Posterior vena cava (tissue), 2 donors: ENCODE results near the gene ANKS1A. TPM values are rescaled to one million over a fixed set of nuclear protein-coding genes. Genes with fewer than 3 reads are reported as not detected.
"Not testable (repeated sequence)": the region's sequence is repeated elsewhere in the genome, so short reads cannot be mapped to it uniquely, and the experiment has no call there.

ENCODE experiments used
- DNase-seq: peaks from one replicate; pipeline ENCODE4 v3.0.0-alpha.2; 2020; ENCODE audit warnings: low spot score
- intact Hi-C, 2 donors: fragments of 100-400 bp; cut with DNase I; formaldehyde crosslinking; loops; one replicate each; pipeline versions ENCODE4 v1.14.1 to v1.14.2; 2022 to 2023
- total RNA-seq, 2 donors: library from RNA; stranded (reverse); fragmentation: NEBNext Ultra II Directional; extraction: Animal tissue kit (Norgen Biotek cat#: 25700); gene quantifications; one replicate each; pipeline ENCODE4 v1.2.1, GENCODE V29; 2021
- donor health status: DM: yes; HTN: yes; CAD: no.
- donor health status: DM: yes; HTN: yes; CAD: no.

Gene ANKS1A
- total RNA-seq, 2 donors from 2014 or later = 38.8 to 42.2 TPM

DNA sequence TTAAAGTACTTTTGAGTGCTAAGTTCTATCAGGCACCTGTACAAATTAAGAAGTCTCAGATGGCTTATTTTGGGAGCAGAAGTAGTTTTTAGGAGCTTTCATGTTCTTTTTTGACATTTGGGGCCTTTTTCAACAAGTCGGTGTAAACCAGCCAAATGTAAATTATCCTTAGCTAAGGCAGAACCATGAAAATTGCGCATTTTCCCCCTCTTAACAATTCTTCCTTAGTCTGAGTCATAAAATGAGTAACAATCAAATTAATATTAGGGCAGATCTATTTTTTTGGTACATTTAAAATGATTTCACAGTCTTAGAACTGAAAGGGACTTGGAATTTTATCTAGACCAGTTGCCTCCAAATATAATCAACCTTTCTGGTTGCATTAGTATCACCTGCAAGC, 87.2 kb downstream of the ANKS1A start:
- DNase-seq = no peak

DNA sequence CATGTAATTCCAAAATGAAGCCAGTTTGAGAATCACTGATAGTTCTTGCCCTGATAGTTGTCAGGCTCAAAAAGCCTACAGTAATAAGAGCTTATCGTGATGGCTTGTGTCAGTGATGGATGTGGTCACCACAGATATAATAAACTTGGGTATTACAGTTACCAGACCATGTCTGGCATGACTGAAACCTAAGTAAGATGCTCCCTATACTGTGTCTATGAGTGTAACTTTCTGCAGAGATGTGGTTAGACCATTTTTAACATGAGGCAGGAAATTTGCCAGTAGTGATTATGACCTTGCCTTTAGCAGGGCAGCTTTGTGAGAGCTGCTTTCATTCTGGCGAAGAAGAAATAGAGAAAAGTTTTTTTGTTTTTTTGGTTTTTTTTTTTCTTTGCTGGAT, 90.2 kb downstream of the ANKS1A start:
- DNase-seq = no peak
- intact Hi-C loops = no loop called here

More for the DNA sequence above, 87.2 kb downstream of the ANKS1A start:
- intact Hi-C loops = loop anchor here in 1 of 2 donors (1.0 kb wide), 1 partner anchor 8 kb away; no protein-coding TSS in a partner anchor

DNA sequence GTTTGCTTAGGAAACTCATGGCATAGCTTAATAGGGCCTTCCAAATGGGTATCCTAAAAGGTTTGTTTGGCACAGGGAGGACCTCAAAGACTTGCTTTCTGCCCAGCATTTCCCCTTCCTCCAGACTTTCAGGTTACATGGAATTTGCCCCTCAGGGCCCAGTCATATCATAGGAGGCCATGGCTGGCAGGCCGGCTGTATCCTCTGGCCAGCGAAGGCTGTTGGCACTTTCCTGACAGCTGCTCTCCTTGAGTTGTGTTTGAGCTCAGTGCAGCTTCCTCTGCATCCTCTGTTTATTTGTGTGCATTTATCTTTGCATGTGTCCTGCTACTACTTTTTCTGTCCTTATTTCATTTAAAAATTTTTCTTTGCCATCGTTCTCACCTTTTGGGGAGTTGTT, 90.9 kb downstream of the ANKS1A start:
- intact Hi-C loops = loop anchor here in 1 of 2 donors (10.0 kb wide), 1 partner anchor 255 kb away; no protein-coding TSS in a partner anchor
- DNase-seq = no peak

DNA sequence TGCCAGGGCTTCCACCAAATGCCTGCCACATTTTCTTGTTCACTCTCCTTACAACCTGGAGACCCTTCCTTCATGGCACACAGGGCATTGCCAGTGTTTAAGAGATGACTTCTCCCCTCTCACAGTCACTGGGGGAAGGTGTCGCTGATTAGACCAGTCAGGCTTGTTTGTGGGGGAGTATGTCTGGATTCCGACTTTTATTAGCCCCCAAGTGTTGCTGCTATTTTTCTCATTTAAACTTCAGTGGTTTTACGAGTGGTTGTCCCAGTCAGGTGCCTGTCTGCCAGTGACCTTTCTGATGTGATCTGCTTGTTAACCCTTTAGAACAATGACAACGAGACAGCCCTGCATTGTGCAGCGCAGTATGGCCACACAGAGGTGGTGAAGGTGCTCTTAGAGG, 92.3 kb downstream of the ANKS1A start:
- DNase-seq = no peak
- intact Hi-C loops = loop anchor here in 1 of 2 donors (10.0 kb wide), 1 partner anchor 253 kb away; no protein-coding TSS in a partner anchor

DNA sequence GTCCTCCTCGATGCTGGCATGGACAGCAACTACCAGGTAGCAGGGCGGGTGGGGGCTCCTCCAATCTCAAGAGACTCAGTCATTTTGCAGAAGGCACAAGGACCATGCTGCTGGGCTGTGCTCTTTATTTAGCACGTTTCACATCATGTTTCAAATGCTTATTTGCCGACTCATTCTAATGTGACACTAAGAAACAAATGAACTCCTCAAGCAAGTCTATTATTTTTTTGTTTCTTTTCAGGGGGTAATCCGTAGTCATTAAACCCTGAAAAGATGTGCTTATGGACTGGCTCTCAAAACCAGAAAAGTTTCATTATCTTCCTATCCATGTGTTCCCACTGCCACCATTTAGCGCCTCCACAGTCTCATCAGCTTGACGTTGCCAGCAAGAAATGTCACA, 92.9 kb downstream of the ANKS1A start:
- intact Hi-C loops = loop anchor here in 1 of 2 donors (10.0 kb wide), 1 partner anchor 253 kb away; no protein-coding TSS in a partner anchor
- no peak for DNase-seq

DNA sequence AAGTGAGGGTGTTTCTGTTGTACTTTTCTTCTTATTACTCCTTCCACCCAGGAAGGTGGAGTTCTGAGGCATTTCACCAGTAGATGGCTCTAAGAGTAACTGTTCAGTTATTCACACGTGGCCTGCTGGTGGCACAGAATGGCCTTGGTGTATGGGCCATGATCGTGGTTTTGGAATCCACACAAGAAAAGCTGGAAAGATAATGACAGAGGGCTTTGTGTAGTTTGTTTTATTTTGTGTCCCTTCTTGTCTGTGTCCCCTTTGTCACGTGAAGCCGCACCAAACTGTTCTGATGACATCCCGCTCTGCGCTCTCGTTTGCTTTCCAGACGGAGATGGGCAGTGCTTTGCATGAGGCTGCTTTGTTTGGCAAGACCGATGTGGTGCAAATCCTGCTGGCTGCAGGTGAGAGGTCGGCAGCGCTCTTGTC, 93.4 kb downstream of the ANKS1A start:
- DNase-seq = no peak
- intact Hi-C loops = loop anchor here in 1 of 2 donors (10.0 kb wide), 1 partner anchor 252 kb away; no protein-coding TSS in a partner anchor

DNA sequence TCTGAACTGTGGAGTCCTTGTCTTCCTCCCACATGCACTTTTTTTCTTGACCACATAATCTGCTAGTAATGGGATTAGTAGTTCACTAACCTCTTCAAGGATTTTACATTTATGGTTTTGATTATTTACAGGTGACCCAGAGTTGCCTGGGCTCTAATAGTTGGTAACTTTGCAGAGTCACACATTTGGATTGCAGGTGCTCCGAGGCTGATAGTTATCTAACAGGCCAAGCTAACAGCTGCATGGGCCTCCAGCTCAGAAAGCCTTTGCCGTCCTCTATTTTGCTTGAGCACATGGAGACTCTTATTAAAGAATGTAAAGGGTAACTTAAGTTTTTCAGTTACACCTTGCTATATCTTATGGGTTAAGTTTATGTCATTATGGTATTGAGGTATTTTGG, 95.4 kb downstream of the ANKS1A start:
- DNase-seq = no peak
- intact Hi-C loops = loop anchor here in 1 of 2 donors (1.0 to 10.0 kb wide), 2 partner anchors 8 to 250 kb away; no protein-coding TSS in a partner anchor

DNA sequence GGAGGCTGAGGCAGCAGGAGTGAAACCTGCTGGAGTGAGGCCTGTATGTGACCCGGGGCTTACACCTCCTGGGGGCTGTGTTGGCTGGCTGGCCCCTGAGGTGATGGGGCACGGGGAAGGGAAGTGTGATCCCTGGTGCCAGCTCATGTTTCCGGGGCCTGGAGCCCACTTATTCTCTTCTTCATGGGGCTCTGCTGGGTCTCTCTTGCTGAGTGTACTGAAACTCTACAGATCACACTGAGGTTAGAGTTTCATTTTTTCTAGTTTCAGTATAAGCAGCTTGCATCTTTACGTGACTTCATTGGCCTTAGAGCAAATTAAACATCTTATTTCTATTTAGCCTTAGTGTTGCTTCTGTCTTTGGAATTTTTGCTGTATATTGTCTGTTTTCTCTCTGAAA, 96.2 kb downstream of the ANKS1A start:
- intact Hi-C loops = loop anchor here (5.0 to 10.0 kb wide), 3 partner anchors 157 to 257 kb away; partner anchors contain the start of gene TCP11 (in 1 of the 2)

DNA sequence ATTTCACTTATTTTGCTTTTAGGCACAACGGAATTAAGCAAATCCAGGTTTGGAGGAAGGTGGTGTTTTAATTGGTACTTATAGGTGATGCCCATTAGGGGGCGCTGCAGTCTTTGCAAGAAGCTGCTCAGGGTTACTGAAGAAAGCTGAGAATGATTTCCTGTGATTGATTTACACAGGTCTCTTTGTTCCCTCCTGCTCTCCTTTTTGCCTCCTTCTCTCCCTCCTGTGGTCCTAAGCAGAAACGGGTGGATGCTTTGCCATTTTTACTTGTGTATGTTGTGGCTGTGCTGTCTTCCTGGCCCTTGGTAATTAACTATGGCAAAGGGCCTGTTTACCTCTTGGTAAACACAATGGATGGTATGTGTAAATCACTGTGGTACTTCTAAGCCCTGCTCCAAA, 97.8 kb downstream of the ANKS1A start:
- peak; percentile 85 for DNase-seq
- intact Hi-C loops = loop anchor here (2.0 to 10.0 kb wide), 4 partner anchors 154 to 255 kb away; partner anchors contain the start of gene TCP11 (in 2 of the 2)

More for the DNA sequence above, 96.2 kb downstream of the ANKS1A start:
- no peak for DNase-seq

DNA sequence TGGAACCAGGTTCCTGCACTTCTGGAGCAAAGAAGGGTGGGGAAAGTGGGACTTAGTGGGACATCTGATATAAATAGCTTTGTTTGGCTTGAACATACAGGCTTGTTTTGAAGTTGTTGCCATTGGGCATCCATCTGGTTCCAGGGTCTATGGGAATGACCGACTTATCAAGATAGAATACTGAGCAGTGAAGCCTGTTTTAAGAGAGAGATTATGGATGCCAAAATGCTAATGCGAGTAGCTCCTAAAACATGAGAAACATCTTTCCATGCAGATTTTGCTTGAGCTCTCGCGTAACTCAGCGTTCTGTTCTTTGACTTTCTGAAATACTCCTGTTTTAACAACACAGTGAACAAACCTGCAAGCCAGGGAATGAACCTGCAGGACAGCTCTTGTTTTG, 98.5 kb downstream of the ANKS1A start:
- intact Hi-C loops = loop anchor here (2.0 to 10.0 kb wide), 4 partner anchors 153 to 255 kb away; partner anchors contain the start of gene TCP11 (in 2 of the 2)
- DNase-seq = no peak

DNA sequence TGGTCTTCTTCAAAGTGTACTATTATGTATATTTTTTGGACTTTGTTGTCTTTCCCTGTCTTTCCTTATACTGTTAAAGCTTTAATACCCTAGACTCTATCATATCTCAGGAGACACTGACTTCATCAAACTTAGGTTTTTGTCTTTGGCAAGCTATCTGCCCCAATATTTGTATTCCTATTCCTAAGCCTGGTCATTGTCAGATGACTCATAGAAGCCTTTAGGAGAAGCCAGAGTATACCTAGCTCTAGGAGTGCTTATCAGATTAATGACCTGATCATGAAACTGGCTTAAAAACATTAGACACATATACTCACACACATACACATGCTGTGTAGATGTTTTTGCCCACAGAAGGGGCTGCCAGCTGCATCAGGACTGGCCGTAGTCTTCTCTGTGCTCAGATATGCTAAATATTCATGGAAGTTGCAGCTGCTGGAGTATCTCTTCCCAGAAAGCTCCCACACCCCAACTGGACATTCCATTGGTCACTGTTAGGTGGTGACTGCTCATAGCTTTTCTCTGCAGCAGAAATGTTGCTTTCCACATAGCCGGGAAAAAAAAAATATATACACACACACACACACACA, 102.0 kb downstream of the ANKS1A start:
- no peak for DNase-seq
- intact Hi-C loops = no loop called here

DNA sequence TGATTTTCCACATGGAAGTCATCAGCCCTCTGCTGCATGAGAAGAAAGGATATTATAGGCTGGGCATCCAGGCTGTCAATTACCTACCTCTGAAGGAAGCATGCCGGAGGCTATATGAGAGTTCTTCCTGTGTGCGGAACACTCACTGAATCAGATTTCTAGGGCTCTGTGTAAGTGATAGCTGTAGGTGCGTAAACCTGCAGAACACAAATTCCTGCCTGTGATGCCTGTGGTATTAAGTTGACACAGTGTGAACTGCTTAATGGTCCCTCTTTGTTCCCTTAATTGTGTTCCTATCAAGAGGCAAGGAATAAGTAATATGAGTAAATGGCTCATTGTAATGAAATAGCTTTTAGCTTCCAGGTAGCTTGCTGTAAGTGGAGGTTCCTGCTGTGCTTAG, 103.3 kb downstream of the ANKS1A start:
- DNase-seq = no peak
- intact Hi-C loops = no loop called here

DNA sequence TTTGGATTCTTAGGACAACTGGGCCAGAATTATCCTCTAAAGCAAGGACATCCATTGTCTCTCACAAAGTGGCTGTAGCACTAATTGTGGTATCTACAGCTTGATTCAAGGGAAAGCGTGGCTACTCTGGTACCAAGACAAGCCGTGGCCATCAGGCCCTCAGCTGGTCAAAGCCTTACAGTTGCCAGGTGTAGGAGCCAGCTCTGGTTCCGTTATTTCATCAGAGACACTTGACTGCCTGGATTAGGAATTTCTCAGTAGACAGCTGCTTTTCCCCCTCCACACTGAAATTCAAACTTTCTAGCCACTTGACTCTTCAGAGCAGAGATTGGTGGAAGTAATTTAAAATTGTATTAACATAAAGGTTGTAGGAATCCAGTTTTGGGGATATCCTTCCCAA, 104.2 kb downstream of the ANKS1A start:
- intact Hi-C loops = no loop called here
- no peak for DNase-seq

DNA sequence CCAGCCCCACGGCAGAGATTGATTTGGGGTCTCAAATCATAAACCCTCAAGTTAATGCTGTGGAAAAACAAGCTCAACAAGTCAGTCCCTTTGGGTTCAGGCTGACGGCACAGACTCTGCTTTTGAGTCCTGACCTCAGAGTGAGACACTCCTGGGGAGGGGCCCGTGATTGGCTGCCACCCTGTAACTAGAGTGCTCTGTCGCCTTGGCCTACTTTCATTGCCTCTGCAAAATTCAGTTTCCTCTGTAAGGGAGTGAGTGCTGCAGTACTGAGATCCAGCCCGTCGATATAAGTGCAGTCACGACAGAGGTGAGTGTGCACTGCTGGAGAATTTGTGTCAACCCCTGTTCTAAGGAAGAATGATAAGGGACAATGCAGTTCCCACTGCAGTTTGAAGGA, 105.6 kb downstream of the ANKS1A start:
- intact Hi-C loops = no loop called here
- no peak for DNase-seq

DNA sequence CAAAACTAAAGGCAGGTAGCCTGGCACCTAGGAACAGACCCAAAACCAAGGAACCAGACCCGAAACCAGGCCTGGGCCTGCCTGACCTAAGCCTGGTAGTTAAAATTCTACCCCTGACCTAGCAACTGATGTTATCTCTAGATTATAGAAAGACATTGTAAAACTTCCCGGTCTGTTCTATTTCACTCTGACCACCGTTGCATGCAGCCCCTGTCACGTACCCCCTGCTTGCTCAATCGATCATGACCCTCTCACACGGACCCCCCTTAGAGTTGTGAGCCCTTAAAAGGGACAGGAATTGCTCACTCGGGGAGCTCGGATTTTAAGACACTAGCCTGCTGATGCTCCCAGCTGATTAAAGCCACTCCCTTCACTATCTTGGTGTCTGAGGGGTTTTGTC, 109.4 kb downstream of the ANKS1A start:
- intact Hi-C loops, DNase-seq: not testable (repeated sequence)

DNA sequence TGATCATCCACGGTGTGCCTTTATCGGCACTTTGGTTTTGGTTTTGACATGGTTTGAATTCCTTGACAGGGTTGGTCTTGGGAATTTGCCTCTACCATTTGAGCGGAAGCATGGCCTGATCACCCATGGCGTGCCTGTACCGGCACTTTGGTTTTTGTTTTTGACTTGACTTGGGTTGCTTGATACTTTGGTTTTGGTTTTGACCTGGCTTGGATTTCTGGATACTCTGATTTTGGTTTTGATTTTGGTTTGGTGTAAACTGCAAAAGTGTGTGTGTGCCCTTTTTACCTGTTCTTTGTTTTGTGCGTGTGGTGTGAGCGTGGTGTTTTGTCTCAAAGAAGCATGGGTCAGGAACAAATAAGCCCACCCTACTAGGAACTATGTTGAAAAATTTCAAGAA, 110.1 kb downstream of the ANKS1A start:
- intact Hi-C loops, DNase-seq: not testable (repeated sequence)

DNA sequence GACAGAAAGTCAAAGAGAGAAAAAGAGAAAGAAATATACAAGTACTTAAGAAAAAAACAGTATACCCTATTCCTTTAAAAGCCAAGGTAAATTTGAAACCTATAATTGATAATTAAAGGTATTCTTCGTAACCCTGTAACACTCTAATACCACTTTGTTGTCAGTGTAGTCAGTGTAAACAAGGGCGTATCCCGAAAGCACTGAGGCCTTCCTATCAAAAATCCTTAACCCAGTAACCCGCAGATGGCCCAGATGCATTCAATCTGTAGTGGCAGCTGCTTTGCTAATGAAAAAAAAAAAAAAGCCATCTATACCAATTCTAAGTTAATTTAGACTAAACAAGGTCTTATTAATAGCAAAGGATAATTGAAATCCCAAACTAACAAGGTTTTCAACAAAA, 110.9 kb downstream of the ANKS1A start:
- DNase-seq, intact Hi-C loops: not testable (repeated sequence)

DNA sequence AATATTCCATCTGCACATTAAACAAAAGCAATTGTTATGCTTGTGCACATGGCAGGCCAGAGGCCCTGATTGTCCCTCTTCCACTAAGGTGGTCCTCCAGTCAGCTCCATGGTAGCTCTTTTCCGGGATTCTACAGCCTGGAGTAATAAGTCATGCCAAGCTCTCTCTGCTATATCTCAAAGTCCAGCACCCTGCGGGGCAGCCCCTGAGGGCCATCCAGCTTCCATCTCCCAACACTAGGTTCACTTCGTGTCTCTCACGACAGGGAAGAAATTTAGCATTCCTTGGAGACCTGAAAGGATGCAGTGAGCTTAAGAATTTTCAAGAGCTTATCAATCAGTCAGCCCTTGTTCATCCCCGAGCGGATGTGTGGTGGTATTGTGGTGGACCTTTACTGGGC, 112.3 kb downstream of the ANKS1A start:
- DNase-seq, intact Hi-C loops: not testable (repeated sequence)

DNA sequence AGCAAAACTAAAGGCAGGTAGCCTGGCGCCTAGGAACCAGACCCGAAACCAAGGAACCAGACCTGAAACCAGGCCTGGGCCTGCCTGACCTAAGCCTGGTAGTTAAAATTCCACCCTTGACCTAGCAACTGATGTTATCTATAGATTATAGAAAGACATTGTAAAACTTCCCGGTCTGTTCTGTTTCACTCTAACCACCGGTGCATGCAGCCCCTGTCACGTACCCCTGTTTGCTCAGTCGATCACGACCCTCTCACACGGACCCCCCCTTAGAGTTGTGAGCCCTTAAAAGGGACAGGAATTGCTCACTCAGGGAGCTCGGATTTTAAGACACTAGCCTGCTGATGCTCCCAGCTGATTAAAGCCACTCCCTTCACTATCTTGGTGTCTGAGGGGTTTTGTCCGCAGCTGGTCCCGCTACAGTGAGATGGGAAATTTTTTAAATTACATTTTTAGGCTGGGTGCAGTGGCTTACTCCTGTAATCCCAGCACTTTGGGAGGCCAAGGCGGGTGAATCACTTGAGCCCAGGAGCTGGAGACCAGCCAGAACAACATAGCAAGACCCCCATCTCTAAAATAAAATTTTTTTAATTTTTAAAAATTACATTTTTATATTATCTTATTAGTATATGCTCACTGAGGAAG, 115.0 kb downstream of the ANKS1A start:
- DNase-seq, intact Hi-C loops: not testable (repeated sequence)

DNA sequence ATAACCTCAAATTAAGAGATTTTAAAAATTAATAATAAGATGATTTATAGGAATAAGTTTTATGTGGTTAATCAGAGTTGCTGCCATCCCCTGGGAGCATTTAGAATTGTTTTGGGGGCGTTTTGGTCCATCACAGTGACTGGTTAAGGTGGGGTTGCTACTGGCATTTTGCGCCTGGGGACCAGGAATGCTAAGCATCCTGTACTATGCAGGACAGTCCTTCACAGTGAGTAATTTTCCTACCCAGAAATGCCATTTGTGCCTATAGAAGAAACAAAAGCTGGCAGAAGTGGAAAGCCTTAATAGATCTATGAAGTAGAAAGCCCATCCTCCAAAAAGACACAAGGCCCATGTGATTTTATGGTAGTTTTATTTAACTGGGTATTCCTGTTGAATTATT, 118.0 kb downstream of the ANKS1A start:
- DNase-seq = no peak
- intact Hi-C loops = no loop called here
